Ovary (tissue), 3 donors: Measurements from ENCODE around the gene HDLBP.

Source experiments
- EP300 ChIP-seq: sonication (generic); formaldehyde crosslinking; IDR thresholded peaks from one replicate; pipeline ENCODE4 v1.6.1; 2017; ENCODE audit warnings: antibody characterized with exemption
- POLR2A ChIP-seq: fragments of 450-650 bp; IDR thresholded peaks from one replicate; pipeline ENCODE4 v1.6.1; 2017; ENCODE audit warnings: antibody characterized with exemption, mild to moderate bottlenecking, moderate library complexity
- TF ChIP-seq, protein P1 (sequence below), 3 donors: fragments of 450-650 bp in 2 of 3; fragments of 200-600 bp in 1 of 3; IDR thresholded peaks; one replicate each; pipeline versions ENCODE4 v1.5.1 to v1.8.0; 2016 to 2022; ENCODE audit warnings: antibody characterized with exemption in 3 of 3, mild to moderate bottlenecking in 1 of 3
- donor health status: DM: no; HTN: no; CAD: no.

DNA sequence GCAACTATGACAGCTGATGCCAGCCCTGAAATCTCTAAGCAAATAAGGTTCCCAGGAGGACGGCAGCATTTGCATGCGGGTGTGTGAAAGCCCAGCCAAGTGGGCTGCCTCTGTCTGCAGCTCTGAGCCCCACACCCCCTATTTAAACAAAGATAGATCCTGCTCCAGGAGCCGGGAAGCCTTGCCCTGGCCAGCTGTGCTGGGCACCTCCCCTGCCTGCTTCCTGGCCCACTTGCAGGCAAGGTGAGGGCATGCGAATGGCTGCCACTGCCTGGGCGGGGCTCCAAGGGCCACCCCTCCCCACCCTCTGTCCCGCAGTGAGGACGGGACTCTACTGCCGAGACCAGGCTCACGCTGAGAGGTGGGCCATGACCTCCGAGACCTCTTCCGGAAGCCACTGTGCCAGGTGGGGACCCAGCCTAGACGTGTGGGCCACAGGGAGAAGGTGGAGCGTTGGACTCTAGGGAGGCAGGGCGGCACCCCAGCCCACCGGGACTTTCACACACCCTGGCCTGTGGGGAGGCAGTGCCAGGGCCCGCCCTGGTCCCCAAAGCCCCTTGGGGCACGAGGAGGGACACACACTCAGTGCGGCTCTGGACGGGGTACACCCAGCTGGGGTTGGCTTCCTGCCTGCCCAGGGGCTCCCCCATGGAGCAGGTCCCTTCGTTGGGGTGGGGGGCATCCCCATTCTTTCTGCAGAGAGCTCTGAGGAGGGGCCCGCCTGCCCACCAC is 126.9 kb downstream of the HDLBP start, which contains the start of gene ANO7:
- TF ChIP-seq, protein P1, sequence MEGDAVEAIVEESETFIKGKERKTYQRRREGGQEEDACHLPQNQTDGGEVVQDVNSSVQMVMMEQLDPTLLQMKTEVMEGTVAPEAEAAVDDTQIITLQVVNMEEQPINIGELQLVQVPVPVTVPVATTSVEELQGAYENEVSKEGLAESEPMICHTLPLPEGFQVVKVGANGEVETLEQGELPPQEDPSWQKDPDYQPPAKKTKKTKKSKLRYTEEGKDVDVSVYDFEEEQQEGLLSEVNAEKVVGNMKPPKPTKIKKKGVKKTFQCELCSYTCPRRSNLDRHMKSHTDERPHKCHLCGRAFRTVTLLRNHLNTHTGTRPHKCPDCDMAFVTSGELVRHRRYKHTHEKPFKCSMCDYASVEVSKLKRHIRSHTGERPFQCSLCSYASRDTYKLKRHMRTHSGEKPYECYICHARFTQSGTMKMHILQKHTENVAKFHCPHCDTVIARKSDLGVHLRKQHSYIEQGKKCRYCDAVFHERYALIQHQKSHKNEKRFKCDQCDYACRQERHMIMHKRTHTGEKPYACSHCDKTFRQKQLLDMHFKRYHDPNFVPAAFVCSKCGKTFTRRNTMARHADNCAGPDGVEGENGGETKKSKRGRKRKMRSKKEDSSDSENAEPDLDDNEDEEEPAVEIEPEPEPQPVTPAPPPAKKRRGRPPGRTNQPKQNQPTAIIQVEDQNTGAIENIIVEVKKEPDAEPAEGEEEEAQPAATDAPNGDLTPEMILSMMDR (IDR thresholded peaks at IDR 0.05) = no peak
- TF ChIP-seq EP300 (no peak), POLR2A (no peak)
